HEK293T (cell line): Measurements from ENCODE around the gene SPX.

Experiments
- BHLHE40 ChIP-seq: fragments of 450-650 bp; IDR thresholded peaks from 2 replicates; pipeline ENCODE4 v1.6.1; 2016; ENCODE audit warnings: mild to moderate bottlenecking, moderate library complexity, borderline replicate concordance
- ELF4 ChIP-seq: fragments of 450-650 bp; IDR thresholded peaks from 2 replicates; pipeline ENCODE4 v1.6.1; 2017; ENCODE audit warnings: antibody characterized with exemption
- FOXA1 ChIP-seq: fragments of 450-650 bp; IDR thresholded peaks from 2 replicates; pipeline ENCODE4 v1.6.1; 2016; ENCODE audit warnings: mild to moderate bottlenecking
- FOXM1 ChIP-seq: fragments of 450-650 bp; IDR thresholded peaks from 2 replicates; pipeline ENCODE4 v1.6.1; 2017; ENCODE audit warnings: mild to moderate bottlenecking, borderline replicate concordance
- HDGF ChIP-seq: fragments of 450-650 bp; IDR thresholded peaks from 2 replicates; pipeline ENCODE4 v1.6.1; 2017; ENCODE audit warnings: antibody characterized with exemption, borderline replicate concordance
- NFRKB ChIP-seq: fragments of 450-650 bp; IDR thresholded peaks from 2 replicates; pipeline ENCODE4 v1.6.1; 2016; ENCODE audit warnings: mild to moderate bottlenecking, moderate library complexity
- SP1 ChIP-seq: fragments of 450-650 bp; IDR thresholded peaks from 2 replicates; pipeline ENCODE4 v1.6.1; 2017
- SUZ12 ChIP-seq: fragments of 450-650 bp; IDR thresholded peaks from 2 replicates; pipeline ENCODE4 v1.6.1; 2016; ENCODE audit warnings: mild to moderate bottlenecking

DNA sequence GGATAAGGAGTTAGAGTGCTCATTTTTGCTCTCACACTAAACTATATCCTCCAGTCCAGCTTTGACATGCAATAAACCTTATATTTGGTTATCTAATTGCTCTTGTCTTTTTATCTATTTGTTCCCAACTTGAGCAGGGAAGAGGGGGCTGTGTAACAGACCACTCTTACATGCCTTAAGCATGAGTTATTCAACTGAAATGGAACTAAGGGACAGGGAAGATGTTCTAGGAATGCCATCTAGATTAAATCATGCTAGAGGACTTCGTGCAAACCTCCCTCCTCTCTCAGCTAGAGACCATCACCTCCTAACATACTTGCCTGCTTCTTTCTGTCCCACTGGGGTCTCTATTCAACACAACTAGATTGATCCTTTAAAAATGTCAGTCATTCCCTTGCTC, 20.6 kb downstream of the SPX start:
- TF ChIP-seq FOXA1 (no peak), ELF4 (no peak), FOXM1 (no peak), HDGF (no peak), SP1 (no peak), NFRKB (no peak), BHLHE40 (no peak), SUZ12 (no peak)
